Non-pigmented ciliary epithelial cell (primary cell): Measurements from ENCODE around the gene VPS45.

ENCODE experiments used
- DNase-seq: peaks from one replicate; pipeline ENCODE4 v3.0.0-alpha.2; 2010; ENCODE audit warnings: low read depth

VPS45 gene

DNA sequence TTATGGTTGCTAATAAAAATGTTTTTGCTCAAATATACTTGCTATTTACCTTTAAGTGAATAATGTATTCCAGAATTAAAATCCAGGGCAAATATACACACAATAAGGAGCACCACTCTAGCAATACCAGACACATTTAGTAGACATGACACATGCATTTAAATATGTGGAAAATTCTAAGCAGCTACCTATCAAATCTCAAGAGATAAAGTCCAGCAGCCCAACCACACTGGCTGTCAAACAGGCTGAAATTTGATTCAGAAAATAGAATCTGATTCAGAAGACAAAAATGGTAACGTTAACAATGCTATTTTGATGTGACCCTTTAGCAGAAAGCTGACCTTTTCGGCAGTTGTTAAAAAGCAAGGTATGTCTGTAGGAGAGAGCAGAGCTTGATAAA, 124.4 kb downstream of the VPS45 start:
- DNase-seq: peak; percentile 75

DNA sequence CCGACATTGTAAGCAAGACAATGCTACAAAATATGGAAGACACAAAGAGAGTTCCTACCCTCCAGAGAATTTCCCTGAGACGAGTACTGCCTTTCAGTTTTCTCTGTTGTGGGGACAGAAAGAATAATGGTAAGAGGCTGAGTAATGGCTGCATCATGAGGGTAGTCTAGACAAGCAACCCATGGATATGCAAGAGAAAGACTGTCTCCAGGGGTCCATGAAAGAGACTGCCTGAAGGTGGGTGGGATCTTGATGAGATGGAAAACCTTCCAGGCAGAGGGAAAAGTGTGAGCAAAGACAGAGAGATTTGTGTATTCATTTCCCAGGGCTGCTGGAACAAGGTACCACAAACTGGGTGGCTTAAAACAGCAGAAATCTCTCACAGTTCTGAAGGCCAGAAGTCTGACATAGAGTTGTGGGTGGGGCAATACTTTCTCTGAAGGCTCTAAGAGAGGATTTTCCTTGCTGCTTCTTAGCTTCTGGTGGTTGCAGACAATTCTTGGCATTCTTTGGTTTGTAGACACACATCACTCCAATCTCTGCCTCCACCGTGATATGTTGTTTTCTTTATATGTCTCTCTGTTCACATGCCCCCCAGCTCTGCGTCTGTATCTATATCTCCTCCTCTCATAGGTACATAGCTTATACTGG, 126.9 kb downstream of the VPS45 start:
- peak; percentile 58 for DNase-seq
